DMS 273 (cell line): ENCODE results near the gene CALCR.
"Not testable (repeated sequence)": the region's sequence is repeated elsewhere in the genome, so short reads cannot be mapped to it uniquely, and the experiment has no call there.

Experiments
- DNase-seq: peaks from one replicate; lab custom pipeline; 2025; ENCODE audit not compliant: unreplicated experiment; lab: John Stamatoyannopoulos, UW

Gene CALCR

DNA sequence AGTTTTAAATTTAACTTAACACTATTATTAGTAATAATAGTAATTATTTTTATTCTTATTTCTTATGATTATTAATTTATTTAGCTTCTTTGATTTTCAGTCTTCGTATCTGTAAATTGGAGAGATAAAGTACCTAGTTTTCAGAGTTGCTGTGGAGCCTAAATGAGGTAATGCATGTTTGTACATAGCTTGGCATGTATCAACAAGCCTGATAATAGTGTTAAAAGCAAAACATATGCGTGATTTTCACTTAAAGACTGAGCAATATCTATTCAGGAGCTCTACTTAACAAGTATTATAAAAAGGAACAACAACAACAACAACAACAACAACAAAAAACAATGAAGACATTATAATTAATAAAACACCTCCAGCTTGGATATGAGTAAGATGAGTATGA, 12.4 kb downstream of the CALCR start:
- DNase-seq = no peak

DNA sequence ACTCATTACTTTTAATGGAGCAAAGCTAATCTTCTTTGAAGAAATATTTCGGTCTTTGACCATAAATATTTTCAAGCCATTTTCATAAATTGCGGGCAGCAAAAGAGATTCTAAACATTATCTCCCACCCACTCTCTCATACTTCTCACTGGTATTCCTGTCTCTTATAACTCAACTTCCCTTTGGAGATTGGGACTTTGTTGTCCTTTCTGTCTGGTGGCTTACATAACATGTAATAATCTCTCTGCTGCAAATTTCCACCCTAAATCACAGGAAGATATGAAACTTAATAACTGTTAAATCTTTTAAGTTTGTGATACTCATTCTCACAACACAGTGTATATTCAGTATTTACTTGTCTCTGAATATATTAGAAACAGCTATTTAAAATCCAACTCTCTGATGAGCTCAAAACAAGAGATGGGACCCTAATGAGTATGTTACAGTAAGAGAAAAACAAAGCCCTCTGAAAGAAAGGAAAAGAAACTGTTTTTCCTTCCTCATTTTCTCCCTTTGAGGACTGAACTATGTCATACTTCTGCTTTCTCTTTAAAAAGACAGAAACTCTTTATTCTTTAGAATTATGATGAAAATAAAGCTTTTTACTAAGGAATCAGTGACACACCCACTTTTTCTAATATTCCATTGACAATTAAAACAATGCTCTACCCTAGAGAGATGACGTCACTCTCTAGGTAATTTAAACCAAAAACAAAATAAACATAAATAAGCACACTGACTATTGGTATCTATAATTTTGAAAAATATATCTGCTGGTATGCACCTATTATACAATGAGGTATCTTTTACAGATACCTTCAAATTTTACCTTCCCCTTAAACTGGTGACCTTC, 14.7 kb downstream of the CALCR start:
- no peak for DNase-seq

DNA sequence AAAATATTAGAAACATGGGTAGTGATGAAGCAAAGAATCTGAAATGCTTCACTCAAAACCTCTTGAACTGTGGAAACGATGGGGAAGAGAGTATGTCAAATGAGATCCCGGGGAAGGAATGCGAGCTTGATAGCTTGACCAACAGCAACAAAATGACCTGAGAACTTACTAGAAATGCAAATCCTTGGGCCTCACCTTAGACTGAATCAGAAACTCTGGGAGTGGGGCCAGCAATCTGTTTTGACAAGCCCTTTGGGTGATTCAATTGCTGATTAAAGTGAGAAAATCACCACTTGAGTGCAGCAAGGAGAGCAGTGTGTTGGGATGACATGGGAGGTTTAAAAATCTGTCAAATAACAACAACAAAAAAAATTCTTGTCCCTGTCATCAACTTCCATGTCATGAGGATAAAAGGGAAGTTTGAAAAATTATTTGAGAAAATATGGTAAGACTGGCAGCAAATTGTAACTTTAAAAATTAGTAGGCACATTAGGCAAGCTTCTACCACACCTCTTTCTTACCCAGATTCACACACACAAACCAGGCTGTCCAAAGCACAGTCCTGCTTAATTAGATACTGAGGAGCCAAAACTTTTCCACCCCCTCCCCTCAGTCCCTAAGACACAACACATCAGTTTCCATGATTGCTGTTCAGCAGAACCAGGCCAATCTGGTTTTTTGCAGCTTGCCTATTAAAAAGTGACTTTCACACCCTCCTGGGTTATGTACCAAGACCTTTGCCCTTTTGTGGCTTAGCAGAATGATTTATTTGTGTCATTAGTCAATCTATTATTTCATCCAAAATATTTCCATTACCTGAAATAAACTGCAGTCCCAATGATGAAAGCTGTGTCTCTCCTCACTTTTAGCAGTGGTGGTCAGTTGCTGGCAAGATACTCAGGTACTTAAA, 15.6 kb downstream of the CALCR start:
- no peak for DNase-seq

DNA sequence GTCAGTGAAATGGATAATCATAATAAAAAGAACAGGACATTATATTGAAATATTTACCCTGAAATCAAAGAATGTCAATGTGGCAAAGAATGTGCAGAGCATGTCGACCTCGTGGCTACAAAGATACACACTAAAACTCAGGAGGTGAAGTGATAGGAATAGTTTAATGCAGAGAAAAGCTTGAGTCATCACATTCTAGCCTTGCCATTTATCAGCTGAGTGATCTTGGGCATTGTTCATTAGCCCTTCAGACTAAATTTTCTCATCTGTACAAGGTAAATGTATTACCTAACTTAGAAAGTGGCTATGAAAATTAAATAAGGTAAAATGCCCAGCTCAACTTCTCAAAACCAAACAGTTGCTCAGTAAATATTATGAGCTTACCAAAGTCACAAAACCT, 22.6 kb downstream of the CALCR start:
- DNase-seq = no peak

DNA sequence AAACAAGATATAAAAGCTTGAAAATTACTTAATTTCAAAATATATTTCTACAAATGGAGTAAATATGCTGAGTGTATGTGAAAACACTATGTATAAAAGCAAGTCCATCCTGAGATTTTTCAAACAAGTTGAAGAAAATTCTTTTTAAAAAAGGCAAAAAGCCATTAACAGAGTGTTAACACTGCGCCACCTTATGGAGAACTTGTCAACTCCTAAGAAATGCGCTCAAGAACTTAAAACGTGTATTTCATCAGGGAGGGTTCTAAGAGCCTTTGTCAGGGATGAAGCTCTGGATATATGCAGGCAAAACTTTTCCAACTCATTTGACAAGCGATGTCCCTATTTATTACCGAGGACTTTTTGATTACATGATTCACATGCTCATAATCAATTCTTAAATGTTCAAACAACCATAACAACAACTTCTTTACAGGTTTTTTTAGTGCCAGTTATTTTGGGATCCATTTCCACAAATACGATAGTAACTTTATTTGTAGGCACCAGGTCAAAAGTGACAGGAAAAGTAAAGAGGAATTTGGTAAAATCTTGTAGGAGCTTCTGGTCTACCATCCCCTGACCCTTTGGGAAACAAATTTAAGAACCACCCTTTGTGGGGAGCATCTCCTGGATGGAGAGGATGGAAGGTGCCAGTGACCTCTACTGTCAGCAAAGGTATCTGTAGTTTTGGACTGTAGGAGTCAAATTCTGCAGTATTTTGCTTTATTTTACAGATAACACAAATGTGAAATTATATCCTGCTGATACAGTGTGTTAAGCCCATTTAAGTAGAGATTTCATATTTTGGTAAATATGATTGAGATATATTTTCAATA, 23.2 kb downstream of the CALCR start:
- peak; percentile 82 for DNase-seq

DNA sequence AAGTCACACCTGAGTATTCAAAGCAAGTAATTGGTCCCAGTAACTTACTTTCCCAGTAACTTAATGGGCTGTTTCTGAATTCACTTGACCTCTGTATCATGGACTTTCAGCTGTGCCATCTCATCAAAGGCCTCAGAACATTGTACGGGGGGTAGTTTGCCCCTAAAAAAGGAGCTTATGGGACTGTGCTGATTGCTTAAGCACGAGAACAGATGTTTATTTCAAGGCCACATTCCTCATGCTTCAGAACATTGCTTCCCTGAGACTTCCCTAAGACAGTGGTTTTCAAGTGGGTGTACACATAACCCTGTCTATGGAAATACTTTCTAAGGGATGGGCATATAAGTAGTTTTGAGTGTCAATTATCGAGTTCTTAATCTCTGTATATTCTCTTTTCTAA, 26.8 kb downstream of the CALCR start:
- no peak for DNase-seq

DNA sequence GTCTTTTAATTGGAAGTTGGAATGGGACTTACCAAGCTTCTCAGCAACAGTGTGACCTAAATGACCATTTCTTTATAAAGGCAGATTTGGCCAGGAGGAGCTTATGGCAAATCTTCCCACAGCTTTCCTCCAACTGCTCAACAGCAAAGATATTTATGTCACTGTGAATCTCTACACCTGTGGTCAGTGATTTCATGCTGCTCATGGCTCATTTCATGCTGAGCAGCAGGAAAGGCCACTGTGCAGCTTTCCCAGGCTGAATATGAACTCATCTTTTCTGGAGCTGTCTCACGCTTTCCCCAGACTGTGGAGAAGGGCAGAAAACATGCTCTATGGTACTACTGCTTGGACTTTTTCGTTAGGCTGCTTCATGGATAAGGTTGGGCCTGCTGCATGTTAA, 29.8 kb downstream of the CALCR start:
- DNase-seq = no peak

DNA sequence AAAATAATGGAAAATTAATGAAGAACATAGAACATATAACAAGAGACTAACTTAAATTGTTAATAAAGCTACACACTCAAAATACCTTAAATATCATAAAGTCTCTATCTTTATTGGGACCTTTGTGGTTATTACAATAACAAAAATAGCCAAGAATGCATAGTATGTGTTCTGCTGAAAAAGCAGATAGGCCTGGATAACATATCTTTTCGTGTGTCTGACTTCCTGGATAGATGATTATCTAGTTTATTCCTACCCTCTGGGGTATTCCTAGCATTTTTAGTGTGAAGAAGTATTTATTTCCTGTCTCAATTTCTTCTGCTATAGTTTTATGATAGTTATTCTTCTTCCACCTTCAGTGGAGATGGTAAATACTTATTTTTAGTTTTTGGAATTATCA, 36.5 kb downstream of the CALCR start:
- no peak for DNase-seq

DNA sequence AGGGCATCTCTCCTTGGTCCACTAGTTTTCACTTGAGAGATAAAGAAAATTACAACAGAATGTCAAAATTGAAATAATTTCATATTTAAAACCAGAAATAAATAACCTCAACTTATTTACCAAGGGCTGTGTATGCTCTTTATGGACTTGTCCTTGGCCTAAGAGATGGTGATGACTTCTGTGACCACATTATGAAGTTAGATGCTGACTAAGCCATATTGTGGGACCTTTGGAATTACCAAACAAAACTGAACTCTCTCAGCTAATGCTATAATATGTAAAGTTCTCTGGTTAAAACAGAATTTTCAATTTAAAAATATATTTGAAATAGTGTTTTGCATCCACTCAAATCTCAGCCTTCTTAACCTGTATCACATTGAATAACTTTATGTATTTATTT, 38.9 kb downstream of the CALCR start:
- no peak for DNase-seq

DNA sequence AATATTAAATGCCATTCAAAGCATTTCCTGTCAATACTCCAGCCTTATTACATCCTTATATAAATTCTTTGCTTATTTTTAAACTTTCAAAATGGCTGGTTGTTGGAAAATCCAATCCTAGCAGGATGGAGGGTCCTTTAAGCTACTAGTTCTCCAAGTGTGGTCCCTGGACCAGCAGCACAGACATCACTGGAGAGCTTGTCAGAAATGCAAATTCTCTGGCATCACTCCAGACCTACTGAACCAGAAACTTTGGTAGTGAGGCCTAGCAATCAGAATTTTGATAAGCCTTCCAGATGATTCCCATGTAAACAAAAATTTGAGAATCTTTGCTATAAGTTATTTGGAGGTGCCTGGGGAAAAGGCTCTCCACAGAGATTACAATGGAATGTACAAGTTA, 43.8 kb downstream of the CALCR start:
- DNase-seq = peak; percentile 86

DNA sequence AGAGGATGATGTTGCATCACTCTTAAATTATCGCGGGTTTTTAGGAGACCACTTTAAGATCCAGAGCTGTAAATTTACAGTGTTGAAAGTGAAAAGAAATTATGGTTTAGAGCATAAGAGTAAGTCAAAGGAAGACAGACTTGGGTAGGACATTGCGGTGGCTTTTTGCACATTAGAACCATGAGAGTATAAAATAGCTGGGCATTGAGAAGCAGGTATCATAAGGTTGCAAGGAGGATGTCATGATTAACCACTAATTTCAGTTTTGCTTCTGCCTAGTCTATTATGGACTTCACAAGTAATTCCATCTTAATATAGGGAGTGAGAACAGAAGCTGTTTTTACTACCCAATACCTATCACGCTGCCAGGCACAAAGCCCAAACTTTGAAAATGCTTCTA, 57.7 kb downstream of the CALCR start:
- DNase-seq = no peak

DNA sequence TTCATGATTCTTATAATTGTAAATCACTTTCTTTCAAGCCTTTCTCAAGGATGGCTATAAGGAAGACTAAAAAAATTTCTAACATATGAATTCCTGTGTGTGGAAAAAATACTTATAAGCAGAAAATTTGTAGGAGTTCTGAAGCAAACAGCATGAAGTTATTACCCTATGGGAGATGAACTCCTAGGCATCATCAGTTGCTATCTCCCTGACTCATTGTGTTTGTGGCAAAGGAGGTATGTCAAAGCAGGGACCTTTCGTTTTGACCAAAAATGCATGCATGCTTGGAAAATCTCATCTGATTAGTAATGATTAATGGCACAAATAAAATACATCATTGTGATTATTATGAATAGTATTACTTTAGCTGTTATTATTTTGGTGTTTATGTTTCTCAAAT, 59.4 kb downstream of the CALCR start:
- peak; percentile 31 for DNase-seq

DNA sequence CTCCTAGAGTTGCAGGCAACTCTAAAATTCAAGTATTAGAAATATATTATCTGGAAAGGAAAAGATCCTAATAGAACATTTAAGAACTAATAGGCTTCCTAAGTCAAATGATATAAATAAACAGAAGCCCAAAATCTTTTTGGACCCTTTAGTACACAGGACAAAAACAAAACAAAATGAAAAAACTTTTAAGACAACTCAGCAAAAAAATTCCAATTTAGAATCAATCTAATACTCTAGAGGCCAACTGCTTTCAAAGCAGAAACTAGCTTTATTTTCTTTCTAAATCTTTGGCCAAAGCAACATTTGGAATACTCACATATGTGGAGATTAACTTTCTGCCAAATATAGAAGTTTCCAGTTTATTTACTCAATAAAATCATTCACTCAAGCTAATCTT, 65.2 kb downstream of the CALCR start:
- DNase-seq = no peak

DNA sequence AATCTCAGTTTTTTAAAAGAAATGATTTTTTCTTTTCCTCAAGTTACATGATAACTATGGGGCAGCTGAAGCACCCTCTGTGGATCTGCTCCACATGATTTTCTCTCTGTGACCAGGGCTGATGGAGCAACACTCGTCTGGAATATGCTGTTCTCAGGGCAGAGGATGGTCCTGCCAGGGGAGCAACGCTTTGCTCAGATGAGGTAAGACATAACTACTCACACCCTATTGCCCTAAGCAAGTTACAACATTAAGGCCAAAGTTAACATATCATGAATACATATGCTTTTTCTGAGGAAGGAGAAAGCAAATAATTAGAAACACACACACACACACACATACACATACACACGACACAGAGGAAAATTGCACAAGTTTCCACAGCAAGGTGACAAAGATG, 71.4 kb downstream of the CALCR start:
- no peak for DNase-seq

DNA sequence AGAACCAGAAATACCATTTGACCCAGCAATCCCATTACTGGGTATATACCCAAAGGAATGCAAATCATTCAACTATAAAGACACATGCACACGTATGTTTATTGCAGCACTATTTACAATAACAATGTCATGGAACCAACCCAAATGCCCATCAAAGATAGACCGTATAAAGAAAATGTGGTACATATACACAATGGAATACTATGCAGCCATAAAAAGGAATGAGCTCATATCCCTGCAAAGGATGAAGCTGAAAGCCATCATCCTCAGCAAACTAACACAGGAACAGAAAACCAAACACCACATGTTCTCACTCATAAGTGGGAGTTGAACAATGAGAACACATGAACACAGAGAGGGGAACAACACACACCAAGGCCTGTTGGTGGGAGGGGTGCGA, 82.7 kb downstream of the CALCR start:
- not testable (repeated sequence) for DNase-seq

DNA sequence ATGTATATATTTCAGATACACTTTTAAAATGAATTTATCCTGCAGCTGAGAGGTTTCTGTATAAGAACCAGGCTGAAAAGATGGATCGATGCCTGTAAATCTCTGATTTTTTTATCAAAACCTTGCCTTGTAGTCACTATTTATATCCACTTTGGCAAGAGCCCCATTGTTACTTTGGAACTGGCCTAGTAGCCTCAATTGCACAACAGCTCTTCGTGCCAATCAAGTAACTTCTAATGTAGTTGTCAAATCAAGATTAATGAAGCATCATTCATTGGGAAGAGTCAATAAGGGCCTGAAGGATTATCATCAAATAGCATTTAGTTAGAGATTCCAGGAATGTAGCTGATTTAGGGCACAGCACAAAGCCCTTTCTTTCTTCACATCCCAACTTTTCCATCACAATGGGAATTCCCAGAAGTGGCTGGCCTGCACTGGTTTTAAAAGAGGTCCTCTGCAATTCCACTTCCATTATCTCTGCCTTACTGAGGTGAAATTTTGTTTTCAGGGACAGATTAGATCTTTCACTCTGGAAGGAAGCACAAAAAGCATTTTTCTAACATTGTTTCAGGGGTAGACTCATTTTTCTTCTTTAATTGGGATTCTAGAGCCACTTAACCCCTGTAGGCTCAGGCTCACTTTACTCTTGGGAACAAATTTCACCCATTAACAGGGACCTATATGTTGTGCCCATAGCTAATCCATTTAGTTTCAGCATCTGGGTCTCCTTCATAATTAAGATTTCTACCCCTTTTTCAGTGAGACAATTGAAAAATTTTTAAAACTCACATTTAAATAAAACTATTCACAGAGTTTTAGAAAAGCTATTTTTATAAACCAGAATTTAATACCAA, 97.8 kb downstream of the CALCR start:
- no peak for DNase-seq

DNA sequence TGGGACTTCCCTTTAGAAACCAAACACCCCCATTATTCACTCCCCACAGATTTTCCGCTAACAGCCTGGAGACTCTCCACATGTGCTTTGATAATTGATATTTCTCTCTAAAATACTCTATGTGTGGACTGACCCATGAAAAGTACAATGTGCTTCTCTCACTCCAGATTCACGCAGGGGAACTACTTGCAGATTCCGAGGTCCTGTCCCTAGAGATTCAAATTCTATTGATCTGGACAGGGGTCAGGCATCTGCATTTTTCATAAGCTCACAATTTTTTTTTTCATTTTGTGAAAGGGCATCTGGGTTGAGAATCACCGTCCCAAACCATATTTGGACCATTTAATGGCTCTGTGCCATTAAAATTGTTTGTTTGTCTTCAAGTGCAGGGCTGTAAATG, 98.7 kb downstream of the CALCR start:
- DNase-seq = no peak

DNA sequence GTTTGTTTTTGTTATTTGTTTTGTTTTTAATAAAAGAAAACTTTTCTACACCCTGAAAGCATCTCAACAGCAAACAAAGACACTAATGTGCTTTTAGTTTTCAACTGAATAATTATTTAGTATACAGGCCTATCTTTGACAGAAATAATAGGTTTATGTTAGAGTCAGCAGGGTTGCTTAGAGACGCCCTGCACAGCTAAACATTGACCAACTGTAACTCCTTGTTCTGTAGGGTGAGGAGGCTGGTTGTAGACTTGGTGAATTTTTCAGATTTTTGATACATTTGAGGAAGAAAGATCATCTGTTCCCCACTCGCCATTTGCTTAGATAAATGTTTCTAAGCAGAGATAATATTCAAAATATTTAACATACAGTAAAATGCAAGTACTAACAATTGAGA, 103.1 kb downstream of the CALCR start:
- no peak for DNase-seq

DNA sequence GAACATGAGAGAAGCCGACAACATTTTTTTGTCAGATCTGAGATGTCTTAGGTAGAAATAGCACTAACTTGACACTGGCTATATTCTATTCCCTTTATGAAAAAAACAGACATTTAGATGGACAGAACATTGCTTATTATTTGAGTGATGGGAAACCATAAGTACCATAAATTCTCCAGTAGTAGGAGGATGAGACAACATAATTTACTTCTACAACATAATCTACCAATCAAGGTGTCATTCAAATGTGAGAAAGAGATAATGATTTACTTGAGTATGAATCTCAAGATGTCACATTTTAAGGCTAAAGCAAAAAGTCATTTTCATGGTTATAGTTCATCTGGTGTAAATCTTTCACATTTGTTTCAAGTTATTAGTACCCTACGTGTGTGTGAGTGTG, 110.8 kb downstream of the CALCR start:
- DNase-seq = no peak

DNA sequence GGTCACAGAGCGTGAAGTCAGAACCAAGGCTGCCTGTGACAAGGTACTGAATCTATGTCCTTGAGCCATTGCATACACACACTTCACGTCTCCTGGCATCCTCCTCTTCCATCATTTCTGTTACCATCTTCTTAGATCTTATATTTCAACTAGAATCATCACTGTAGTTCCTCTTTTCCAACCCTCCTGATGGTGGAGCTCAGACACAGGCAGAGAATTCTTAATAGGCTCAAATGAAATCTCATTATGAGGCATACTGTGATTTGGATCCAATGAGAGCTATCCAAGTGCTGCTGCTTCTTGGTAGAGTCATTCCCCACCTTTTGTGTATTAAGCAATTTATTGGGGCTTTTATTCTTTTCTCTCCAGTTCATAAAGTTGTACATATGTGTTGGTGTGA, 113.2 kb downstream of the CALCR start:
- peak; percentile 60 for DNase-seq
